Endothelial cell of umbilical vein (primary cell): ENCODE data around the gene SBF1. TPM values are rescaled to one million over a fixed set of nuclear protein-coding genes. Genes with fewer than 3 reads are reported as not detected.

Experiments
- BruUV-seq: library from RNA; stranded (reverse); fragments of 400-500 nt; replicated peaks from 2 replicates; lab custom pipeline; 2021; lab: Mats Ljungman, UMichigan
- CTCF ChIA-PET: fragments of 300-600, 350-600 bp; sonication (Branson Sonifier 250); formaldehyde crosslinking; loops from one replicate; lab custom pipeline; 2021; ENCODE audit warnings: antibody characterized with exemption, inconsistent platforms; lab: Charles Lee
- POLR2A ChIA-PET: fragments of 300-600, 350-600 bp; sonication (Branson Sonifier 250); formaldehyde crosslinking; loops from one replicate; lab custom pipeline; 2021; ENCODE audit warnings: antibody characterized with exemption, inconsistent platforms; lab: Charles Lee
- DNase-seq: peaks from one replicate; pipeline ENCODE4 v3.0.0-alpha.2; 2011; ENCODE audit warnings: low read depth, low spot score
- FAIRE-seq: peaks from 2 replicates; lab custom pipeline; 2011; peaks lifted over from hg19 to GRCh38; lab: Jason Lieb, UNC
- H2AFZ ChIP-seq: 2 replicates; pipeline ENCODE4 v1.6.0; 2012; ENCODE audit warnings: low read depth, low read length, control low read depth, inconsistent platforms
- H3K27ac ChIP-seq: 2 replicates; pipeline ENCODE4 v1.5.1; 2011; ENCODE audit warnings: low read depth, mild to moderate bottlenecking, control low read depth, low read length, moderate library complexity; ENCODE audit not compliant: insufficient read depth
- H3K27me3 ChIP-seq, 2 experiments: 2 replicates each; pipeline versions ENCODE4 v1.6.0 to v1.6.1; 2011; ENCODE audit warnings: low read length in 2 of 2, mixed read lengths in 1 of 2; ENCODE audit not compliant: control insufficient read depth in 2 of 2, insufficient read depth in 2 of 2
- H3K36me3 ChIP-seq, 2 experiments: 2 replicates in 1 of 2; 3 replicates in 1 of 2; pipeline ENCODE4 v1.5.1; 2011; ENCODE audit warnings: low read length in 2 of 2, mild to moderate bottlenecking in 1 of 2, moderate library complexity in 1 of 2; ENCODE audit not compliant: control insufficient read depth in 2 of 2, insufficient read depth in 2 of 2; ENCODE audit errors: extremely low read depth in 1 of 2
- H3K4me1 ChIP-seq: 3 replicates; pipeline ENCODE4 v1.5.1; 2011; ENCODE audit warnings: mild to moderate bottlenecking, low read length; ENCODE audit not compliant: control insufficient read depth, insufficient read depth; ENCODE audit errors: extremely low read depth
- H3K4me2 ChIP-seq: 2 replicates; pipeline ENCODE4 v1.6.1; 2011; ENCODE audit warnings: low read length, control low read depth, mixed read lengths; ENCODE audit not compliant: insufficient read depth
- H3K4me3 ChIP-seq, 3 experiments: fragments of 200-600 bp in 1 of 3; sonication (generic), shearing (Covaris generic) in 1 of 3; replicated peaks in 1 of 3; 2 replicates each; pipeline ENCODE4 v1.5.1; 2011 to 2016; ENCODE audit warnings: control low read depth in 3 of 3, low read length in 3 of 3, mild to moderate bottlenecking in 2 of 3, inconsistent platforms in 1 of 3, low read depth in 1 of 3, moderate library complexity in 1 of 3; ENCODE audit not compliant: insufficient read depth in 1 of 3
- H3K79me2 ChIP-seq: 2 replicates; pipeline ENCODE4 v1.6.0; 2012; ENCODE audit warnings: low read length, inconsistent platforms; ENCODE audit not compliant: control insufficient read depth, insufficient read depth
- H3K9ac ChIP-seq: replicated peaks from 2 replicates; pipeline ENCODE3; 2011; ENCODE audit warnings: low read length, control low read depth; ENCODE audit not compliant: insufficient read depth; ENCODE audit errors: extremely low read depth
- H3K9me1 ChIP-seq: replicated peaks from 3 replicates; pipeline ENCODE4 v1.6.0; 2011; ENCODE audit warnings: mild to moderate bottlenecking, low read length; ENCODE audit not compliant: control insufficient read depth, insufficient read depth; ENCODE audit errors: extremely low read depth
- H3K9me3 ChIP-seq: replicated peaks from 2 replicates; pipeline ENCODE4 v1.5.1; 2012; ENCODE audit warnings: low read length, inconsistent platforms; ENCODE audit not compliant: control insufficient read depth, insufficient read depth
- H4K20me1 ChIP-seq: replicated peaks from 2 replicates; pipeline ENCODE3; 2011; ENCODE audit warnings: mild to moderate bottlenecking, low read length; ENCODE audit not compliant: control insufficient read depth, insufficient read depth; ENCODE audit errors: extremely low read depth
- CTCF ChIP-seq, 2 donors: IDR thresholded peaks; 1 replicate in 1 of 2; 2 replicates in 1 of 2; pipeline ENCODE4 v1.5.1; 2011; ENCODE audit warnings: low read length in 2 of 2, mild to moderate bottlenecking in 2 of 2, moderate library complexity in 2 of 2, control low read depth in 1 of 2, inconsistent platforms in 1 of 2, low read depth in 1 of 2; ENCODE audit not compliant: insufficient read depth in 1 of 2; ENCODE audit errors: extremely low read depth in 1 of 2
- EZH2 ChIP-seq: IDR thresholded peaks from 2 replicates; pipeline ENCODE4 v1.6.1; 2012; ENCODE audit warnings: borderline replicate concordance, low read depth, mild to moderate bottlenecking, moderate library complexity, low read length, inconsistent platforms; ENCODE audit not compliant: severe bottlenecking
- FOS ChIP-seq: IDR thresholded peaks from 2 replicates; pipeline ENCODE4 v1.6.1; 2011; ENCODE audit warnings: mild to moderate bottlenecking, low read length, moderate library complexity, borderline replicate concordance; ENCODE audit not compliant: insufficient read depth
- GATA2 ChIP-seq: IDR thresholded peaks from 2 replicates; pipeline ENCODE4 v1.7.0; 2011; ENCODE audit warnings: low read depth, mild to moderate bottlenecking, moderate library complexity, mixed read lengths, low read length; ENCODE audit not compliant: insufficient read length, insufficient read depth
- JUN ChIP-seq: IDR thresholded peaks from 2 replicates; pipeline ENCODE4 v1.6.1; 2011; ENCODE audit warnings: borderline replicate concordance, low read depth; ENCODE audit not compliant: insufficient read length, insufficient read depth
- MYC ChIP-seq: IDR thresholded peaks from one replicate; pipeline ENCODE4 v1.6.1; 2011; ENCODE audit warnings: mild to moderate bottlenecking, low read depth, low read length
- POLR2A ChIP-seq: IDR thresholded peaks from 2 replicates; pipeline ENCODE4 v1.6.1; 2012; ENCODE audit warnings: low read depth, mild to moderate bottlenecking, control low read depth, low read length
- POLR2AphosphoS5 ChIP-seq: IDR thresholded peaks from 2 replicates; pipeline ENCODE4 v1.6.1; 2012; ENCODE audit warnings: low read depth, mild to moderate bottlenecking, control low read depth, low read length, moderate library complexity; ENCODE audit not compliant: insufficient read depth
- dilution Hi-C: fragments of 300-500 bp; cut with MboI; formaldehyde crosslinking; loops from one replicate; pipeline ENCODE4 v1.15.0; 2019; ENCODE audit warnings: low sequenced_read_pairs; ENCODE audit not compliant: extremely low pct_ligation_motif_present
- intact Hi-C: fragments of 100-400 bp; cut with micrococcal nuclease; formaldehyde crosslinking; loops from one replicate; pipeline ENCODE4 v1.10.0; 2022
- polyA plus RNA-seq, 4 experiments: library from polyadenylated mRNA; depleted of rRNA in 3 of 4; stranded (reverse) in 3 of 4; unstranded in 1 of 4; fragments of >200 nt; gene quantifications; 2 replicates each; pipeline versions ENCODE4 v1.2.1 to v1.2.3, GENCODE V29; 2011 to 2012; ENCODE audit warnings: missing spikeins in 1 of 4
- total RNA-seq: library from RNA; stranded (reverse); gene quantifications from 2 replicates; pipeline ENCODE4 v1.2.3, GENCODE V29; 2021
- TF ChIP-seq, protein P1 (sequence below): IDR thresholded peaks from 2 replicates; pipeline ENCODE4 v1.6.1; 2011; ENCODE audit not compliant: insufficient read depth, insufficient read length

The SBF1 gene
- total and polyA plus RNA-seq, 2 donors (not counting 3 experiments of a cell fraction or from before 2014, with no cell fraction given), result 36.3 to 68.6 TPM

GRCh38 chr22:50513175-50513574 is 38.3 kb upstream of the SBF1 start:
- H3K9me1 ChIP-seq, result no peaks in the 10 kb centered on the region
- intact Hi-C loops (no loop called here), dilution Hi-C loops (no loop called here)
- peaks cover 0 to 4% of the 10 kb centered on the region in 2 experiments for H3K36me3 ChIP-seq
- no peaks in the 10 kb centered on the region for H3K9me3 ChIP-seq
- H3K79me2 ChIP-seq, result peaks cover 32% of the 10 kb centered on the region
- no peak overlapping the region for H3K27ac ChIP-seq
- no peak overlapping the region for H3K4me3 ChIP-seq
- H3K4me1 ChIP-seq, result peaks cover 11% of the 10 kb centered on the region
- FAIRE-seq, result no peak
- CTCF ChIA-PET, result no interaction called here
- no peaks in the 10 kb centered on the region for H3K27me3 ChIP-seq
- no peak for TF ChIP-seq MYC
- TF ChIP-seq, protein P1, sequence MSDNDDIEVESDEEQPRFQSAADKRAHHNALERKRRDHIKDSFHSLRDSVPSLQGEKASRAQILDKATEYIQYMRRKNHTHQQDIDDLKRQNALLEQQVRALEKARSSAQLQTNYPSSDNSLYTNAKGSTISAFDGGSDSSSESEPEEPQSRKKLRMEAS, result no peak
- TF ChIP-seq JUN, result no peak
- no peak for TF ChIP-seq FOS
- TF ChIP-seq CTCF (IDR thresholded peaks at IDR 0.05; ENCODE audit: extremely low read depth in 1 of 2, insufficient read depth in 1 of 2, low read depth in 1 of 2, low read length in 2 of 2), result no peak
- no peak for TF ChIP-seq GATA2
- no peak for TF ChIP-seq EZH2
- TF ChIP-seq POLR2AphosphoS5, result no peak
- TF ChIP-seq POLR2A, result no peak
- DNase-seq, result no peak
- H3K4me2 ChIP-seq, result no peak overlapping the region
- H3K9ac ChIP-seq, result no peak overlapping the region
- POLR2A ChIA-PET, result no interaction called here
- no TSS peak for BruUV-seq
- H4K20me1 ChIP-seq, result no peaks in the 10 kb centered on the region
- no peak overlapping the region for H2AFZ ChIP-seq
